ENCODE data around the gene FANCI. TPM values are rescaled to one million over a fixed set of nuclear protein-coding genes. Genes with fewer than 3 reads are reported as not detected.

Gene FANCI
- total RNA-seq, 1 donor from 2014 or later = 9.1 TPM

DNA sequence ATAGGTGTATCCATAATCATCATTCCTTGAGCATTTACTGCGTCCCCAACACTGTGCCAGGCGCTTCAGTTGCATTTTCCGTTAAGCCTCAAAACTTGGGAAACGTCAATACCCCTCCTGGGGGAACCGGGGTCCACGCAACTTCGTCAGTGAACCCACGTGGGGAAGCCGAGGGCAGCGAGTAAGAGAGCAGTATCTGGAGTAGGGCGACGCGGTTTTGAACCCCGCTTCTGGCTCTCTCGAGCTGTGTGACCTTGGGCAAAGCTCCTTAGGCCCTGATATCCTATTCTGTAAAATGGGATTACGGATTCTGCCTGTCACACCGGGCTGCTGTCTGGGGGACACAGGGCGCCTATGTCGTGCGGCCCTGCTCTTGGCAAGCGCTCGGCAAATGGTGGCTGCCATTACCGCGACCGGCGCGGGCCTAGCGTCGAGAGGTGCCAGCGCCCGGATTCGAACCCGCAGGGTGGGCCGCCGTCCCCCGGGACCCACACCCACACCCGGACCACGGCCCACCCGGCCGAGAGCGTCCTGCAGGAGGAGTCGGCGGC, 90.3 kb downstream of the FANCI start:
- TF ChIP-seq POLR2A (IDR thresholded peaks at IDR 0.05) = no peak
- TF ChIP-seq, protein P1, sequence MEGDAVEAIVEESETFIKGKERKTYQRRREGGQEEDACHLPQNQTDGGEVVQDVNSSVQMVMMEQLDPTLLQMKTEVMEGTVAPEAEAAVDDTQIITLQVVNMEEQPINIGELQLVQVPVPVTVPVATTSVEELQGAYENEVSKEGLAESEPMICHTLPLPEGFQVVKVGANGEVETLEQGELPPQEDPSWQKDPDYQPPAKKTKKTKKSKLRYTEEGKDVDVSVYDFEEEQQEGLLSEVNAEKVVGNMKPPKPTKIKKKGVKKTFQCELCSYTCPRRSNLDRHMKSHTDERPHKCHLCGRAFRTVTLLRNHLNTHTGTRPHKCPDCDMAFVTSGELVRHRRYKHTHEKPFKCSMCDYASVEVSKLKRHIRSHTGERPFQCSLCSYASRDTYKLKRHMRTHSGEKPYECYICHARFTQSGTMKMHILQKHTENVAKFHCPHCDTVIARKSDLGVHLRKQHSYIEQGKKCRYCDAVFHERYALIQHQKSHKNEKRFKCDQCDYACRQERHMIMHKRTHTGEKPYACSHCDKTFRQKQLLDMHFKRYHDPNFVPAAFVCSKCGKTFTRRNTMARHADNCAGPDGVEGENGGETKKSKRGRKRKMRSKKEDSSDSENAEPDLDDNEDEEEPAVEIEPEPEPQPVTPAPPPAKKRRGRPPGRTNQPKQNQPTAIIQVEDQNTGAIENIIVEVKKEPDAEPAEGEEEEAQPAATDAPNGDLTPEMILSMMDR (IDR thresholded peaks at IDR 0.05) = no peak
- H3K9me3 ChIP-seq = no peaks in the 10 kb centered on the region
- H3K27me3 ChIP-seq = no peaks in the 10 kb centered on the region
- DNase-seq (ENCODE audit: extremely low spot score in 2 of 2) = no peak
- peak overlapping the region; percentile 66 to 90 for H3K4me3 ChIP-seq
- intact Hi-C loops (cut with DNase I) = no loop called here
- peak overlapping the region; percentile 86 for H3K27ac ChIP-seq
- peaks cover 48% of the 10 kb centered on the region for H3K4me1 ChIP-seq
- peaks cover 3 to 43% of the 10 kb centered on the region in 2 donors for H3K36me3 ChIP-seq

DNA sequence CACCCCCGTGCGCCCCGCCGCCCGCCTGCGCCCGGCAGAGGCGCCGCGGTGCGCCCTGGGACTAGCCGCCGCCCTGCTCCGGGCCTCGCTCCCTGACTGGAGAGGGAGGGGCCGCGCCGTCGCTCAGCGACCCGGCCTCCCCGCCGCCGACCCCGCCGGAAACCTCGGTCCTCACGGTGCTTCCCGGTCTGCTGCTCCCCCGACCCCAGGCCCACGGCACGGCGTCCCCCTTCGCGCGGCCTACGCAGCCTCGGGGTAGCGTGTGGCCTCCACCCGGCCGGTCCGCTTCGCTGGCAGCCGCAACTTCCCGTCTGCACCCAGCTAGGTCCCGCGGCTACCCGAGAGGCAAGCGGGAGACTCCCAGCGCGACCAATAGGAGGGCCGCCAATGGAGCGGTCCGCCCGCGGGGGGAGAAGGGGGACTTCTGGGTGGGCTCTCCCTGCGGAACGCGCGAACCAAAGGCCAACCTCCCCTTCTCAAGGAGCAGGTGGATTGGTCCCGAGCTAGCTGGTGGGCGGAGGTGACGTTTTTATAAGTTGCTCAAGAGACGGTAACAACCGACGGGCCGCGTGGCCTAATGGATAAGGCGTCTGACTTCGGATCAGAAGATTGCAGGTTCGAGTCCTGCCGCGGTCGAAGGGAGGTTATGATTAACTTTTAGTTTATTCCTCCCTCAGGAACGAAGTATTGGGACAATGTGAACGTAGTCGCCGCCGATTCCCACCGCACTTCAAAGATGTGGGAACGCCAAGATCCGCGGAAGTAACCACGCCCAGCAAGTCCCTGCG, 90.9 kb downstream of the FANCI start, which contains the start of gene POLG:
Gene POLG, minus strand, starts transcription at position 315 of the 788 bp plus-strand sequence. CDS start 1,070 bp downstream, outside the sequence.
- Histone ChIP-seq H3K27me3 (no peaks in the 10 kb centered on the region), H3K4me3 (peak within 1 kb of the TSS; percentile 66 to 90), H3K36me3 (peaks cover 0 to 37% of the 10 kb centered on the region in 2 donors), H3K4me1 (peaks cover 43% of the 10 kb centered on the region), H3K27ac (peak within 1 kb of the TSS; percentile 86), H3K9me3 (no peaks in the 10 kb centered on the region)
- peak; percentile 98 to 100 for DNase-seq (ENCODE audit: extremely low spot score in 2 of 2)
- intact Hi-C loops (cut with DNase I) = no loop called here
- TF ChIP-seq, protein P1 (IDR thresholded peaks at IDR 0.05) = no peak
- peak; percentile 94 to 97 for TF ChIP-seq POLR2AphosphoS5 (IDR thresholded peaks at IDR 0.05; ENCODE audit: insufficient read depth in 1 of 2, low read depth in 1 of 2)
- TF ChIP-seq POLR2A (IDR thresholded peaks at IDR 0.05) = peak in 1 of 2 donors; percentile 87

DNA sequence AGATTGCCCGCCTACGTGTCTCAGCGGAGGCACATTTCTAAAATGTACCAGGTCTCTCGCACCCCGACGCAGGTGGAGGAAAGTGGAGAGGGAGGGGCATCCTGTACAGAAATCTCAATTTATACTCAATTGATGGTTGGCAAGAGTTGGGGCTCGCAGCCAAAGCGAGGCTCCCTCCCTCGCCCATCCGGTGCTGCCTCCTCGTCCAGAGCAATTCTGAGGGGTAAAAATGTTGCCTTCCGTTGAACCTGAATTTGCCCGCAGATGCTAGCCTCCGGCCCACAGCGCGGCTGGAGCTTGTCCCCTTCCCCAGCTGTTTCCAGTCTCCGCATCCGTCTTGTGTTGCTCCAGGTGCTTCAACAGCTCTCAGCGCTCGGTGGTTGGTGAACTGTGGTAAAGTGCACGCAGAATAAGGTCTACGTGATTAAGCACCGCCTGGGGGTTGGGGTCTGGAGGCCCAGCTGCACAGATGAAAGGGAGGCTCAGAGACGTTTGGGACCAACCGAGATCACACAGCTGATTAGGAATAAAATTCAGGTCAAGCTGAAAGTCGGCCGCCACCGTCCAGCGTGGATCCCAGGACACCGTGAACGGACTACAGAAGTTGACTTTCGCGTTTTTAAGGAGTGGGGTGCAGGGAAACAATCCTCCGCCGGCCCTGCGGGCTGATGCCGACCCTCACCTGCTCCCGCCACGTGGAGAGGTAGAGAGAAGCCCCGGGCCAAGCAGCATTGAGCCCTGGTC, 91.7 kb downstream of the FANCI start:
- no peak for DNase-seq (ENCODE audit: extremely low spot score in 2 of 2)
- peak overlapping the region; percentile 66 to 90 for H3K4me3 ChIP-seq
- intact Hi-C loops (cut with DNase I) = no loop called here
- H3K9me3 ChIP-seq = no peaks in the 10 kb centered on the region
- peaks cover 0 to 29% of the 10 kb centered on the region in 2 donors for H3K36me3 ChIP-seq
- TF ChIP-seq POLR2A (IDR thresholded peaks at IDR 0.05) = no peak
- TF ChIP-seq POLR2AphosphoS5 (IDR thresholded peaks at IDR 0.05; ENCODE audit: insufficient read depth in 1 of 2, low read depth in 1 of 2) = no peak
- TF ChIP-seq, protein P1 (IDR thresholded peaks at IDR 0.05) = no peak
- no peaks in the 10 kb centered on the region for H3K27me3 ChIP-seq
- H3K4me1 ChIP-seq = peaks cover 36% of the 10 kb centered on the region
- peak overlapping the region; percentile 68 for H3K27ac ChIP-seq

DNA sequence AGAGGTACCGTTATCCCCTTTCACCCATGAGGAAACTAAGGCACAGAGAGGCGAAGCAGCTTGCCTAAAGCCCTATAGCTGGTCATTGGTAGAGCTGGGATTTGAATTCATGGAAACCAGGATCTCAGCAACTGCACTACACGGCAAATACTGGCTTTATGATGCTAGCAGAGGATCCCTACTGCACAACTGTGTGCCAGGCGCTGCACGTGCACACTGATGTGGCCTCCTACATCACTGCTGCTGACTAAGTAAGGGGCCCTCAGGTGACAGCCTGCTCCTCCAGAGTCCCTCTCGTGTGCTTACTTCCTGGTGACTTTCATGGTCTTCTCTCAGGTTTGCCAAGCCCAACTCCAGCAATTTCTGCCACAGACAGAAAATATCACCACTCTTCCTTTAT, 94.3 kb downstream of the FANCI start:
- DNase-seq (ENCODE audit: extremely low spot score in 2 of 2) = no peak
- intact Hi-C loops (cut with DNase I) = no loop called here
- H3K4me1 ChIP-seq = peaks cover 10% of the 10 kb centered on the region
- TF ChIP-seq POLR2AphosphoS5 (IDR thresholded peaks at IDR 0.05; ENCODE audit: insufficient read depth in 1 of 2, low read depth in 1 of 2) = no peak
- no peak for TF ChIP-seq POLR2A (IDR thresholded peaks at IDR 0.05)
- TF ChIP-seq, protein P1 (IDR thresholded peaks at IDR 0.05) = no peak
- no peaks in the 10 kb centered on the region for H3K27me3 ChIP-seq
- H3K4me3 ChIP-seq = no peak overlapping the region
- peaks cover 0 to 4% of the 10 kb centered on the region in 2 donors for H3K36me3 ChIP-seq
- no peak overlapping the region for H3K27ac ChIP-seq
- H3K9me3 ChIP-seq = no peaks in the 10 kb centered on the region
